HEK293 (cell line): ENCODE data around the gene SPDYE3.

ENCODE experiments used
- ZNF10 ChIP-seq: fragments of 450-650 bp; formaldehyde crosslinking; IDR thresholded peaks from 2 replicates; pipeline ENCODE4 v1.5.1; 2017; ENCODE audit warnings: missing biosample characterization, missing genetic modification characterization
- ZNF777 ChIP-seq: fragments of 450-650 bp; formaldehyde crosslinking; IDR thresholded peaks from 2 replicates; pipeline ENCODE4 v1.5.1; 2017; ENCODE audit warnings: missing biosample characterization, missing genetic modification characterization, borderline replicate concordance
- ZNF785 ChIP-seq: fragments of 450-650 bp; formaldehyde crosslinking; IDR thresholded peaks from 2 replicates; pipeline ENCODE4 v1.5.1; 2016; ENCODE audit warnings: missing biosample characterization, missing genetic modification characterization
- TF ChIP-seq, protein P1 (sequence below): fragments of 450-650 bp; formaldehyde crosslinking; IDR thresholded peaks from 2 replicates; pipeline ENCODE4 v1.5.1; 2016; ENCODE audit warnings: missing biosample characterization, missing genetic modification characterization
- TF ChIP-seq, protein P2 (sequence below): fragments of 450-650 bp; formaldehyde crosslinking; IDR thresholded peaks from 2 replicates; pipeline ENCODE4 v1.5.1; 2017; ENCODE audit warnings: missing biosample characterization, mild to moderate bottlenecking, missing genetic modification characterization, moderate library complexity

DNA sequence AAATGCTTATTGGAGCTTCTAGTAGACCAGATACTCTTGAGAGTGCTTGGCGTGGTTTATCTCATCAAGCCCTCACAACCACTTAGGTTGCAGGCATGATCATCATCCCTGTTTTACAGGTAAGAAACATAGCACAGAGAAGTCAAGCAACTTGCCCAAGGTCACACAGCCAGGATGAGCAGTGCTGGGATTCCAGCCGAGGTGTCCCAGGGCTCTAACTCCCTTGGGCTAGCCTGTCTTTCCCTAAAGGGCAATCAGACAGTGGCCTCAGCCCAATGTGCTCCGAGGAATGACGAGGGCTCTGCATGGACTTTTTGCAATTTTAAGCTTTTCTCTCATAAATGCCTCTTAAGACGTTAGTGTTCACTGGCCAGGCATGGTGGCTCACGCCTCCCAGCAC is 39.9 kb upstream of the SPDYE3 start:
- no peak for TF ChIP-seq ZNF777
- TF ChIP-seq, protein P1, sequence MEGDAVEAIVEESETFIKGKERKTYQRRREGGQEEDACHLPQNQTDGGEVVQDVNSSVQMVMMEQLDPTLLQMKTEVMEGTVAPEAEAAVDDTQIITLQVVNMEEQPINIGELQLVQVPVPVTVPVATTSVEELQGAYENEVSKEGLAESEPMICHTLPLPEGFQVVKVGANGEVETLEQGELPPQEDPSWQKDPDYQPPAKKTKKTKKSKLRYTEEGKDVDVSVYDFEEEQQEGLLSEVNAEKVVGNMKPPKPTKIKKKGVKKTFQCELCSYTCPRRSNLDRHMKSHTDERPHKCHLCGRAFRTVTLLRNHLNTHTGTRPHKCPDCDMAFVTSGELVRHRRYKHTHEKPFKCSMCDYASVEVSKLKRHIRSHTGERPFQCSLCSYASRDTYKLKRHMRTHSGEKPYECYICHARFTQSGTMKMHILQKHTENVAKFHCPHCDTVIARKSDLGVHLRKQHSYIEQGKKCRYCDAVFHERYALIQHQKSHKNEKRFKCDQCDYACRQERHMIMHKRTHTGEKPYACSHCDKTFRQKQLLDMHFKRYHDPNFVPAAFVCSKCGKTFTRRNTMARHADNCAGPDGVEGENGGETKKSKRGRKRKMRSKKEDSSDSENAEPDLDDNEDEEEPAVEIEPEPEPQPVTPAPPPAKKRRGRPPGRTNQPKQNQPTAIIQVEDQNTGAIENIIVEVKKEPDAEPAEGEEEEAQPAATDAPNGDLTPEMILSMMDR (tag by site-specific recombination): no peak
- TF ChIP-seq, protein P2, sequence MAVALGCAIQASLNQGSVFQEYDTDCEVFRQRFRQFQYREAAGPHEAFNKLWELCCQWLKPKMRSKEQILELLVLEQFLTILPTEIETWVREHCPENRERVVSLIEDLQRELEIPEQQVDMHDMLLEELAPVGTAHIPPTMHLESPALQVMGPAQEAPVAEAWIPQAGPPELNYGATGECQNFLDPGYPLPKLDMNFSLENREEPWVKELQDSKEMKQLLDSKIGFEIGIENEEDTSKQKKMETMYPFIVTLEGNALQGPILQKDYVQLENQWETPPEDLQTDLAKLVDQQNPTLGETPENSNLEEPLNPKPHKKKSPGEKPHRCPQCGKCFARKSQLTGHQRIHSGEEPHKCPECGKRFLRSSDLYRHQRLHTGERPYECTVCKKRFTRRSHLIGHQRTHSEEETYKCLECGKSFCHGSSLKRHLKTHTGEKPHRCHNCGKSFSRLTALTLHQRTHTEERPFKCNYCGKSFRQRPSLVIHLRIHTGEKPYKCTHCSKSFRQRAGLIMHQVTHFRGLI (tag by site-specific recombination): no peak
- no peak for TF ChIP-seq ZNF10 (tag by site-specific recombination)
- TF ChIP-seq ZNF785 (tag by site-specific recombination): no peak
